ENCODE results near the gene SPATA13.

SPATA13 gene

GRCh38 chr13:24230428-24231072 is 70.0 kb downstream of the SPATA13 start:
- Histone ChIP-seq H4K20me1 (ENCODE audit: insufficient read depth, low read length) (no peaks in the 10 kb centered on the region), H3K9me3 (ENCODE audit: insufficient read depth, low read length, severe bottlenecking) (no peaks in the 10 kb centered on the region), H3K9ac (ENCODE audit: low read depth, low read length) (no peak overlapping the region), H3K79me2 (ENCODE audit: insufficient read depth, low read length) (no peaks in the 10 kb centered on the region), H3K36me3 (ENCODE audit: insufficient read depth, low read length) (no peaks in the 10 kb centered on the region), H2AFZ (ENCODE audit: low read depth, low read length) (no peak overlapping the region), H3K27me3 (ENCODE audit: insufficient read depth, low read length, poor library complexity) (no peaks in the 10 kb centered on the region), H3K4me3 (ENCODE audit: low read depth in 1 of 2, low read length in 2 of 2) (no peak overlapping the region), H3K4me1 (ENCODE audit: insufficient read depth, low read length) (no peaks in the 10 kb centered on the region), H3K4me2 (ENCODE audit: insufficient read depth, low read length) (no peak overlapping the region), H3K27ac (ENCODE audit: low read length) (no peak overlapping the region)
- TF ChIP-seq, protein P1, sequence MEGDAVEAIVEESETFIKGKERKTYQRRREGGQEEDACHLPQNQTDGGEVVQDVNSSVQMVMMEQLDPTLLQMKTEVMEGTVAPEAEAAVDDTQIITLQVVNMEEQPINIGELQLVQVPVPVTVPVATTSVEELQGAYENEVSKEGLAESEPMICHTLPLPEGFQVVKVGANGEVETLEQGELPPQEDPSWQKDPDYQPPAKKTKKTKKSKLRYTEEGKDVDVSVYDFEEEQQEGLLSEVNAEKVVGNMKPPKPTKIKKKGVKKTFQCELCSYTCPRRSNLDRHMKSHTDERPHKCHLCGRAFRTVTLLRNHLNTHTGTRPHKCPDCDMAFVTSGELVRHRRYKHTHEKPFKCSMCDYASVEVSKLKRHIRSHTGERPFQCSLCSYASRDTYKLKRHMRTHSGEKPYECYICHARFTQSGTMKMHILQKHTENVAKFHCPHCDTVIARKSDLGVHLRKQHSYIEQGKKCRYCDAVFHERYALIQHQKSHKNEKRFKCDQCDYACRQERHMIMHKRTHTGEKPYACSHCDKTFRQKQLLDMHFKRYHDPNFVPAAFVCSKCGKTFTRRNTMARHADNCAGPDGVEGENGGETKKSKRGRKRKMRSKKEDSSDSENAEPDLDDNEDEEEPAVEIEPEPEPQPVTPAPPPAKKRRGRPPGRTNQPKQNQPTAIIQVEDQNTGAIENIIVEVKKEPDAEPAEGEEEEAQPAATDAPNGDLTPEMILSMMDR (IDR thresholded peaks at IDR 0.05; ENCODE audit: borderline replicate concordance, extremely low read depth, low read length, poor library complexity, severe bottlenecking), result no peak
- TF ChIP-seq EZH2 (IDR thresholded peaks at IDR 0.05; ENCODE audit: borderline replicate concordance, low read depth, low read length, severe bottlenecking), result no peak
- ATAC-seq (ENCODE audit: insufficient read depth, low read depth) (no peak), DNase-seq (no peak)

DNA sequence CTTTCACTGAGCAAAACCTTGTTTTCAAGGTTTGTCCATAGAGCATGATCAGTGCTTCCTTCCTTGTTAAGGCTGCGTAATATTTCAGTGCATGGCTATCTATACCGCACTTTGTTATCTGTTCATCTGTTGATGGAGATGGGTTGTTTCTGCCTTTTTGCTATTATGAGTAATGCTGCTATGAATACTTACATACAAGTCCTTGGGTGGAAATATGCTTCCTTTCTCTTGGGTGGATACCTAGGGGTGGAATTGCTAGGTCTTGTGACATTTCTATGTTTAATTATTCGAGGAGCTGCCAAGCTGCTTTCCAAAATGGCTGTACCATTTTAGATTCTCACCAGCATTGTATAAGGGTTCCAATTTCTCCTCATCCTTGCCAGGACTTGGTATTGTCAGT is 70.9 kb downstream of the SPATA13 start:
- no peak overlapping the region for H2AFZ ChIP-seq (ENCODE audit: low read depth, low read length)
- H4K20me1 ChIP-seq (ENCODE audit: insufficient read depth, low read length), result no peaks in the 10 kb centered on the region
- H3K9ac ChIP-seq (ENCODE audit: low read depth, low read length), result no peak overlapping the region
- H3K27me3 ChIP-seq (ENCODE audit: insufficient read depth, low read length, poor library complexity), result no peaks in the 10 kb centered on the region
- no peak for ATAC-seq (ENCODE audit: insufficient read depth, low read depth)
- H3K79me2 ChIP-seq (ENCODE audit: insufficient read depth, low read length), result no peaks in the 10 kb centered on the region
- H3K4me1 ChIP-seq (ENCODE audit: insufficient read depth, low read length), result no peaks in the 10 kb centered on the region
- no peak overlapping the region for H3K27ac ChIP-seq (ENCODE audit: low read length)
- no peak for DNase-seq
- no peaks in the 10 kb centered on the region for H3K36me3 ChIP-seq (ENCODE audit: insufficient read depth, low read length)
- H3K4me3 ChIP-seq (ENCODE audit: low read depth in 1 of 2, low read length in 2 of 2), result no peak overlapping the region
- H3K9me3 ChIP-seq (ENCODE audit: insufficient read depth, low read length, severe bottlenecking), result no peaks in the 10 kb centered on the region
- H3K4me2 ChIP-seq (ENCODE audit: insufficient read depth, low read length), result no peak overlapping the region
- TF ChIP-seq, protein P1 (IDR thresholded peaks at IDR 0.05; ENCODE audit: borderline replicate concordance, extremely low read depth, low read length, poor library complexity, severe bottlenecking), result no peak
- TF ChIP-seq EZH2 (IDR thresholded peaks at IDR 0.05; ENCODE audit: borderline replicate concordance, low read depth, low read length, severe bottlenecking), result no peak

- no peak for ATAC-seq (ENCODE audit: insufficient read depth, low read depth)
- Histone ChIP-seq H3K27me3 (ENCODE audit: insufficient read depth, low read length, poor library complexity) (no peaks in the 10 kb centered on the region), H4K20me1 (ENCODE audit: insufficient read depth, low read length) (no peaks in the 10 kb centered on the region), H3K36me3 (ENCODE audit: insufficient read depth, low read length) (no peaks in the 10 kb centered on the region), H3K4me1 (ENCODE audit: insufficient read depth, low read length) (no peaks in the 10 kb centered on the region), H2AFZ (ENCODE audit: low read depth, low read length) (no peak overlapping the region), H3K9ac (ENCODE audit: low read depth, low read length) (no peak overlapping the region), H3K27ac (ENCODE audit: low read length) (no peak overlapping the region), H3K4me2 (ENCODE audit: insufficient read depth, low read length) (no peak overlapping the region), H3K4me3 (ENCODE audit: low read depth in 1 of 2, low read length in 2 of 2) (no peak overlapping the region), H3K9me3 (ENCODE audit: insufficient read depth, low read length, severe bottlenecking) (no peaks in the 10 kb centered on the region), H3K79me2 (ENCODE audit: insufficient read depth, low read length) (no peaks in the 10 kb centered on the region)
- no peak for DNase-seq
- TF ChIP-seq, protein P1 (IDR thresholded peaks at IDR 0.05; ENCODE audit: borderline replicate concordance, extremely low read depth, low read length, poor library complexity, severe bottlenecking), result no peak
- TF ChIP-seq EZH2 (IDR thresholded peaks at IDR 0.05; ENCODE audit: borderline replicate concordance, low read depth, low read length, severe bottlenecking), result no peak
Measured at GRCh38 chr13:24232037-24232436, 71.5 kb downstream of the SPATA13 start.

Data from DND-41 (cell line).